Measurements from ENCODE around the gene TESK1. TPM values are rescaled to one million over a fixed set of nuclear protein-coding genes. Genes with fewer than 3 reads are reported as not detected.

The TESK1 gene
- total RNA-seq, 4 donors from 2014 or later = 21.5 to 85.1 (median 50.7) TPM

DNA sequence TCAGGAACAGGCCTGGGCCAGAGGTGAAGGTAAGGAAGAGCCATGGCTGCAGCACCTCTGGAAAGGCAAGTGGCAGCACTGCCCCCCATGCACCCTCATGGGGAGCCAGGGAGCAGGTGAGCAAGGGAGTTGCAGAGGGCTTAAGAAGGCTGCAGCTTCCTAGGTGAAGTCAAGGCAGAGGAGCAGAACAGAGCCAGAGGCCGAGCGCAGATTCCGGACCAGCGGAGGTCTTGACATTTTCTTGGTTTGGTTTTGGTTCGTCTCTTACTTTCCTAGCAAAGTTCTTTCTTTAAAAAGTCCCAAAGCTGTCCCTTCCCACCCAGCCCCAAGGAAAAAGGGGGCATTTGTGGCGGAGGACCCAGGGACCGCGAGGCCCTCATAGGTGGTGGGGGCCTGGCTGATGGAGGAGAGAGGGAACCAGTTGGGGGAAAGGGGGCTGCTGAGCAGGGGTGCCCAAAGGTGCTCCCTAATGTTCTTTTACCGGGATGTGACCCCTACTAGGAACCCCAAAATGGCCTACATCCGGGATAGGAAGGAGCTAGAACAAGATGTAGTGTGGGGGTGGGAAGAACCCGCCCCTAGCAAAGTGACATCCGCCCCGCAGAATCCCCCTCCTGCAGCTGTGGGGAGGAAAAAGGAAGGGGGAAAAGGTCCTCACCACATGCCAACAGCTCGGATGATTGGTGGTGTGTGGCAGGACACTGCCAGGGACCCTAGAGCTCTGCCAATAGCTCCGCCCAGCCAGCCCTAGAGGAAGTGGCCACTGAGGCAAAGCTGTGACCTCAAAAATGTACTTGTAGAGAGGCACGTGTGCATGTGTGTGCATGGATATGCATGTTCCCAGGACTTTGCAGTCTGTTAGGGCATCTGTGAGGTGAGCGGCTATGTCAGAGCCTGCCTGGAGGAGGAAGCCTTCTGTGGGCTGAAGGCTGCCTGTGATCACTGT, 14.1 kb downstream of the TESK1 start:
- Histone ChIP-seq H3K36me3 (no peaks in the 10 kb centered on the region), H3K4me1 (peaks cover 0 to 21% (median 11%) of the 10 kb centered on the region in 4 donors), H3K27me3 (no peaks in the 10 kb centered on the region), H3K9me3 (no peaks in the 10 kb centered on the region), H3K4me3 (peak overlapping the region in 1 of 4 donors; percentile 59), H3K27ac (peak overlapping the region; percentile 57 to 87 (median 67))
- peak in 2 of 3 donors; percentile 93 for DNase-seq
- TF ChIP-seq CTCF (IDR thresholded peaks at IDR 0.05) = no peak
- no peak for TF ChIP-seq POLR2A (IDR thresholded peaks at IDR 0.05)

- H3K4me3 ChIP-seq = peak overlapping the region in 1 of 4 donors; percentile 59
- no peaks in the 10 kb centered on the region for H3K9me3 ChIP-seq
- peaks cover 0 to 21% (median 11%) of the 10 kb centered on the region in 4 donors for H3K4me1 ChIP-seq
- peak in 2 of 3 donors; percentile 71 to 74 for DNase-seq
- no peak for TF ChIP-seq POLR2A (IDR thresholded peaks at IDR 0.05)
- no peak for TF ChIP-seq CTCF (IDR thresholded peaks at IDR 0.05)
- H3K27ac ChIP-seq = peak overlapping the region in 3 of 4 donors; percentile 65 to 87 (median 69)
- H3K27me3 ChIP-seq = no peaks in the 10 kb centered on the region
- H3K36me3 ChIP-seq = no peaks in the 10 kb centered on the region
These were observed 14.7 kb downstream of the TESK1 start for GRCh38 chr9:35619800-35620158.

GRCh38 chr9:35627575-35627974, 22.5 kb downstream of the TESK1 start:
- no peak for DNase-seq
- H3K27me3 ChIP-seq = no peaks in the 10 kb centered on the region
- TF ChIP-seq CTCF (IDR thresholded peaks at IDR 0.05) = no peak
- TF ChIP-seq POLR2A (IDR thresholded peaks at IDR 0.05) = no peak
- H3K4me3 ChIP-seq = no peak overlapping the region
- no peaks in the 10 kb centered on the region for H3K4me1 ChIP-seq
- H3K9me3 ChIP-seq = no peaks in the 10 kb centered on the region
- H3K27ac ChIP-seq = no peak overlapping the region
- no peaks in the 10 kb centered on the region for H3K36me3 ChIP-seq

DNA sequence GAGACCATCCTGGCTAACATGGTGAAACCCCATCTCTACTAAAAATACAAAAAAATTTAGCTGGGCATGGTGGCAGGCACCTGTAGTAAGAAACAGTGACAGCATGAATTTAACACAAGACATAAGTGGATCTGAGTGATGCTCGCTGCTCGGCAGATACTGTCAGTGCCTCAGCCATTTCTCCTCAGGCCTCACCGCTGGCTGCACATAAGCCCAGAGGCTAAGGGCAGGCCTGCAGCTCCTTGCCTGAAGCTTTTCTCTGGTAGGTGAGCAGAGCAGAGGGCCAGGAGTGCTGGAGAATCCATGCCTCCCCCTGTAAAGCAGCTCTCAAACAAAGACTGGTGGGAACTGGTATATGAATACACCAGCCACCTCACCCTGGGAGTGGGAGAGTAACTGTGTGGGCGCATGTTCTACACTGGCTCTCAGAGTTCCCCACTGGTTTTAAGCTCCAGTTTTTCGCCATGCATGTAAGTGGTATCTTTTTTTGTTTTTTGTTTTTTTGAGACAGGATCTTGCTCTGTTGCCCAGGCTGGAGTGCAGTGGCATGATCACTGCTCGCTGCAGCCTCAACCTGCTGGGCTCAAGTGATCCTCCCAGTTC, 23.4 kb downstream of the TESK1 start:
- no peaks in the 10 kb centered on the region for H3K9me3 ChIP-seq
- no peaks in the 10 kb centered on the region for H3K27me3 ChIP-seq
- DNase-seq = peak in 1 of 3 donors; percentile 29
- no peak overlapping the region for H3K4me3 ChIP-seq
- no peak for TF ChIP-seq CTCF (IDR thresholded peaks at IDR 0.05)
- TF ChIP-seq POLR2A (IDR thresholded peaks at IDR 0.05) = no peak
- H3K4me1 ChIP-seq = no peaks in the 10 kb centered on the region
- no peaks in the 10 kb centered on the region for H3K36me3 ChIP-seq
- H3K27ac ChIP-seq = no peak overlapping the region

DNA sequence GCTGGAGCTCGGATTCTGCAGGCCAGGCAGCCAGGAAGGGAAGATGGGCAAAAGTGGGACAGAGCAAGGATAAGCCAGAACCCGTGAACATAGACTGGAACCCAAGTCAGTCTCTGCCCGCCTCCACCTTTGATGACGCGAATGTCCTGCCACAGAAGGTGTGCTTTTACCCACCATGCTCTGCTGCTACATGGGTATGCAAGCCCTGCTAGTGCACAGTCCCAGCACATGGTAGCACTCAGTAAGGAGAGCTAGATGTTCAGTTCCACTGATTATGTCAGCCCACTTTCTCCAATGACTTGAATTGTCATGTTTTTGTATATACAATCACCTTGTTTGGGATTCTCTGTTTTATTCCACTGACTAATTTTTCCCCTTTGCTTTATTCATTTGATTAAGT, 24.5 kb downstream of the TESK1 start:
- Histone ChIP-seq H3K27ac (no peak overlapping the region), H3K27me3 (no peaks in the 10 kb centered on the region), H3K36me3 (no peaks in the 10 kb centered on the region), H3K9me3 (no peaks in the 10 kb centered on the region), H3K4me1 (no peaks in the 10 kb centered on the region), H3K4me3 (no peak overlapping the region)
- no peak for TF ChIP-seq POLR2A (IDR thresholded peaks at IDR 0.05)
- TF ChIP-seq CTCF (IDR thresholded peaks at IDR 0.05) = no peak
- DNase-seq = peak in 1 of 3 donors; percentile 21

Data from Peyer's patch (tissue), 4 donors.